Cardiac muscle cell (in vitro differentiated cells and primary cell): ENCODE results near the gene PRRX1. TPM values are rescaled to one million over a fixed set of nuclear protein-coding genes. Genes with fewer than 3 reads are reported as not detected.

ENCODE experiments used
- DNase-seq, 2 donors: peaks; one replicate each; pipeline versions ENCODE4 v3.0.0 to v3.0.0-alpha.2; 2010 to 2017; ENCODE audit warnings: low read depth in 1 of 2, low spot score in 1 of 2
- H3K27ac ChIP-seq: fragments of 200-600 bp; sonication (generic); 2 replicates; pipeline ENCODE4 v1.5.1; 2016
- H3K27me3 ChIP-seq: fragments of 200-600 bp; sonication (generic); 2 replicates; pipeline ENCODE4 v1.6.0; 2016; ENCODE audit warnings: control low read depth
- H3K36me3 ChIP-seq: fragments of 200-600 bp; sonication (generic); 2 replicates; pipeline ENCODE4 v1.5.1; 2016; ENCODE audit warnings: control low read depth
- H3K4me1 ChIP-seq: fragments of 200-600 bp; sonication (generic); 2 replicates; pipeline ENCODE4 v1.8.1; 2017; ENCODE audit warnings: low read depth, mild to moderate bottlenecking, mixed run types
- H3K4me3 ChIP-seq: fragments of 200-600 bp; sonication (generic); 2 replicates; pipeline ENCODE4 v1.5.1; 2016; ENCODE audit warnings: mild to moderate bottlenecking
- H3K9me3 ChIP-seq: fragments of 200-600 bp; sonication (generic); 2 replicates; pipeline ENCODE4 v1.5.1; 2017; ENCODE audit warnings: low read depth, mild to moderate bottlenecking, control low read depth
- polyA plus RNA-seq: library from polyadenylated mRNA; unstranded; fragments of >200 nt; fragmentation: Nextera tagmentation; extraction: Ambion mirVana; gene quantifications from 2 replicates; pipeline ENCODE4 v1.2.1, GENCODE V29; 2016
- total RNA-seq: library from RNA; depleted of rRNA; stranded (reverse); fragments of >200 nt; gene quantifications from 2 replicates; pipeline ENCODE4 v1.2.3, GENCODE V29; 2016
- TF ChIP-seq, protein P1 (sequence below): IDR thresholded peaks from 2 replicates; pipeline ENCODE4 v1.5.1; 2012; ENCODE audit warnings: low read depth, mild to moderate bottlenecking, low read length

The PRRX1 gene
- total and polyA plus RNA-seq, 2 experiments from 2014 or later, result 1.1 to 1.2 TPM

DNA sequence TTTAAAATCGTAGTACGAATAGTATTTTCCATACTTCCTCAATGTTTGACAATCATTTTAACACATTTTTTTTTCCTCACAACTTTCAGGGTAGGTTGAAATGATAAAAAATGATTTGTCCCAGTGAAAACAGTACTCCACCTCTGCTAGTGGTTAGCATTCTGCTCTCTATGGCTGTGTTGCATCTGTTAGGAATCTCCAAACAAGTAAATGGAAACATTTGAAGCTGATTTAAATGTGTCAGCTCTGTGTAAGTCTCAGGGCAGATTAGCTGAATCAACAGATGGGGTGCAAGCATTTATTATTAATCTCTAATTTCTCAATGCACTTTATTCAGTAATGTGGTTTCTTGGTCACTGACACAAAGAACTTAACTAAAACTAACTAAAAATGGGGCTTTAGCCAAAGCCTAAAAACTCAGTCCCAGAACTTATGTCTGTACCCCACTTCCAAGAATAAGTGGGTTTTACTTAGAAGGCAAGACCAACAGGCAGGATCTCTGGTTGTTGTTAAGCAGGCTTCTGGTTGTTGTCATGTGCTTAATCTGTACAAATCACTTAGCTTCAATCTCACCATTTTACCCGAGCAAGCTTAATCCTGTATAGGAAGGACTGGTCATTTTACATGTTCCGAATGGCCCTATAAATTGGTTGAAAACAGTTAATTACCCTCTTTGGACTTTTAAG, 67.8 kb downstream of the PRRX1 start:
- H3K9me3 ChIP-seq, result no peaks in the 10 kb centered on the region
- TF ChIP-seq, protein P1, sequence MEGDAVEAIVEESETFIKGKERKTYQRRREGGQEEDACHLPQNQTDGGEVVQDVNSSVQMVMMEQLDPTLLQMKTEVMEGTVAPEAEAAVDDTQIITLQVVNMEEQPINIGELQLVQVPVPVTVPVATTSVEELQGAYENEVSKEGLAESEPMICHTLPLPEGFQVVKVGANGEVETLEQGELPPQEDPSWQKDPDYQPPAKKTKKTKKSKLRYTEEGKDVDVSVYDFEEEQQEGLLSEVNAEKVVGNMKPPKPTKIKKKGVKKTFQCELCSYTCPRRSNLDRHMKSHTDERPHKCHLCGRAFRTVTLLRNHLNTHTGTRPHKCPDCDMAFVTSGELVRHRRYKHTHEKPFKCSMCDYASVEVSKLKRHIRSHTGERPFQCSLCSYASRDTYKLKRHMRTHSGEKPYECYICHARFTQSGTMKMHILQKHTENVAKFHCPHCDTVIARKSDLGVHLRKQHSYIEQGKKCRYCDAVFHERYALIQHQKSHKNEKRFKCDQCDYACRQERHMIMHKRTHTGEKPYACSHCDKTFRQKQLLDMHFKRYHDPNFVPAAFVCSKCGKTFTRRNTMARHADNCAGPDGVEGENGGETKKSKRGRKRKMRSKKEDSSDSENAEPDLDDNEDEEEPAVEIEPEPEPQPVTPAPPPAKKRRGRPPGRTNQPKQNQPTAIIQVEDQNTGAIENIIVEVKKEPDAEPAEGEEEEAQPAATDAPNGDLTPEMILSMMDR, result no peak
- no peak for DNase-seq
- no peak overlapping the region for H3K4me3 ChIP-seq
- no peak overlapping the region for H3K27ac ChIP-seq
- no peaks in the 10 kb centered on the region for H3K27me3 ChIP-seq
- peaks cover 14% of the 10 kb centered on the region for H3K4me1 ChIP-seq
- H3K36me3 ChIP-seq, result no peaks in the 10 kb centered on the region

GRCh38 chr1:170732252-170732588, 68.3 kb downstream of the PRRX1 start:
- Histone ChIP-seq H3K4me1 (peaks cover 14% of the 10 kb centered on the region), H3K9me3 (no peaks in the 10 kb centered on the region), H3K4me3 (no peak overlapping the region), H3K27ac (no peak overlapping the region), H3K27me3 (no peaks in the 10 kb centered on the region), H3K36me3 (no peaks in the 10 kb centered on the region)
- DNase-seq, result no peak
- TF ChIP-seq, protein P1, result no peak

DNA sequence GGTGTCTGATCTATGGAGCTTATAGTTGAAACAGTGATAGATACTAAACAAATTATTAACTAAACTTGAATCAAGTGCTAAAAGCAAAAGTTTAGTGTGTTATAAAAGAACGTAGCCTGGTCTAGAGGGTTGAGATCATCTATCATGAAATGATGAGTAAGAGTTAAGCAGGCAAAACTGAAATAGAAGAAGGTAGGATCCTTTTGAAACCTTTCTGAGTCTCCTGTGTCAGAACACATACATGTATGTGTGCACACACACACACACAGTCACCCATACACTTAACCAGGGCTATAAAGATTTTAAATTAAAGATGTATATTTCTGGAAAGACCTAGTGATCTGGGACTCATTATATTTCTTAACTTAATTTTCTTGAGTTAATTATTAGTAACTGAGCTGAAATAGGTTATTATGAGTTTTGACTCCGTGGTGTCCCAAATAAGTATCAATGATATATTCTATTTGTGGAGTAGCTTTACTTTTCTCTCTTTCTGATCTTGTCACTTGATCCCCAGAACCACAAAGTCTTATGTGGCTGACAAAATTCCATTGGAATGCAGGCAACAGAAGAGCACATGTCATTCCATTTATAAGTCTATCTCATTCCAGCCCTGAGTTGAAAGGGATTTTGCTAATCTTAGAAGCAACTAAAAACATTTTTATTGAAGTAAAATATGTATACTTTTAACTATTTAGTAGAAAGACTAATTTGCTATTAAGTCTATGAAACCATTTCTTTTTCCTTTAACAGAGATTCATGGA, 70.7 kb downstream of the PRRX1 start:
- H3K36me3 ChIP-seq, result no peaks in the 10 kb centered on the region
- H3K27me3 ChIP-seq, result no peaks in the 10 kb centered on the region
- TF ChIP-seq, protein P1, result no peak
- DNase-seq, result no peak
- H3K9me3 ChIP-seq, result no peaks in the 10 kb centered on the region
- peaks cover 14% of the 10 kb centered on the region for H3K4me1 ChIP-seq
- H3K4me3 ChIP-seq, result no peak overlapping the region
- H3K27ac ChIP-seq, result no peak overlapping the region

DNA sequence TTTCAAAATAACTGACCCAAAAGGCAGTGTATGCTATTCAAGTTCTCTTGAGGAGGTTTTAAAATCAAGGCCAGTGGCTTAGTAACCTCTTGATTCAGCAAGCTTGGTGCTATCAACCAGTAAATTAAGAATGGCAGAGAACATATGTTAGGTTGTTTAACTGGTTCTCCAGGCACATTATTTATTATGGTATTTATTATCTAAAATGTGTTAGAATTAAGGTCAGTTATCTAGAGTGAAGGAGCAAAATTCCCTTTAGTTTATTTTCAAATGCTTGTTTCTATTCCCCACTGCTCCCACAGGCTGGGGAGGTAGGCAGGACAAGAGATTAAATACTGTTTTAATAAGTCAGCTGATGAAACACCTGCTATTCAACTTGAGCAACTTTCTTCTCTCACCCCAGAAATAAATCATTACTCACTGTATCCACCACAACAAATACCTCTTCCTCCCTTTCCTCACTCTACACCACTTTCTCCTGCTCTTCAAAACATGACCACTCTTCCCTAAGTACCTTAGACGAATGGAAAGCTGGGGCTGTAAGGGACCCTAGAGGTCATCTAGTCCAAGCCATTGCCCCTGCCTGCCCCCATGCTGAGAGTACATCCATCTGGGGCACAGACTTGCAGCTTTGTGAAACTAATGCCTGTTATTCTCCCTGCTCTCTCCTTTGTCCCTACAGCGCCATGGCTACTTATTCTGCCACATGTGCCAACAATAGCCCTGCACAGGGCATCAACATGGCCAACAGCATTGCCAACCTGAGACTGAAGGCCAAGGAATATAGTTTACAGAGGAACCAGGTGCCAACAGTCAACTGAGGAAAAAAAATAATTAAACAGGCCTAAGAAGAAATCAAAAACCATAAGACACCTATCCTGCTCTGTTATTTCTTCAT, 71.7 kb downstream of the PRRX1 start:
- peaks cover 8% of the 10 kb centered on the region for H3K4me1 ChIP-seq
- H3K9me3 ChIP-seq, result no peaks in the 10 kb centered on the region
- H3K4me3 ChIP-seq, result no peak overlapping the region
- DNase-seq, result no peak
- no peaks in the 10 kb centered on the region for H3K36me3 ChIP-seq
- H3K27ac ChIP-seq, result no peak overlapping the region
- TF ChIP-seq, protein P1, result no peak
- H3K27me3 ChIP-seq, result no peaks in the 10 kb centered on the region

DNA sequence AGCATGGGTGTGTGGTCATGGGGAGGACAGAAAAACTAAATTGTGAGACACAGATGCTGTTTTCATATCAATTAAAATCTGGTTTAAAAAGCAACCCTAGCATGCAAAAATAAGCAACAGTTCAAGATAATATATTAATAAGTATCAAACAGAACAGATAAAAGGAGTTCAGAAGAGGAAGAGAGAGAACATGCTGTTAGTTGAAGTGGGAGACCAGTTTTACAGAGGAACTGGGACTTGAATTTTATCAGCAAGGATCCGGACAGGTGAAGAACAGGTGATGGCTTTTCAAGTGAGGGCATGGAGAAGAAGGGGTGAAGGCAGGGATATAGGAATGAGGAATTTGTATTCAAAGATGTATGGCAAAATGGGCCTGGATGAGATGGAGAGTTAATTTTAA, 75.9 kb downstream of the PRRX1 start:
- Histone ChIP-seq H3K27me3 (no peaks in the 10 kb centered on the region), H3K4me1 (no peaks in the 10 kb centered on the region), H3K27ac (no peak overlapping the region), H3K36me3 (no peaks in the 10 kb centered on the region), H3K9me3 (no peaks in the 10 kb centered on the region), H3K4me3 (no peak overlapping the region)
- TF ChIP-seq, protein P1, result no peak
- DNase-seq, result no peak
